GM23338 (cell line): Measurements from ENCODE around the gene UBE2H. TPM values are rescaled to one million over a fixed set of nuclear protein-coding genes. Genes with fewer than 3 reads are reported as not detected.

Source experiments
- ATAC-seq: fragments of 200-7000 bp; cut with Tn5 transposase; 3 replicates; pipeline ENCODE4 v1.9.1; 2020
- DNase-seq: peaks from one replicate; pipeline ENCODE4 v3.0.0-alpha.2; 2015; ENCODE audit warnings: low spot score
- H2AFZ ChIP-seq: fragments of 200-600 bp; sonication (generic); 2 replicates; pipeline ENCODE4 v1.8.0; 2016; ENCODE audit warnings: antibody characterized with exemption, mild to moderate bottlenecking, moderate library complexity
- H3F3A ChIP-seq: fragments of 200-600 bp; sonication (generic); replicated peaks from 2 replicates; pipeline ENCODE4 v1.8.0; 2017; ENCODE audit warnings: antibody characterized with exemption, mixed run types, low read depth
- H3K27ac ChIP-seq: fragments of 200-600 bp; sonication (generic); 2 replicates; pipeline ENCODE4 v1.6.1; 2016; ENCODE audit warnings: low read depth
- H3K27me3 ChIP-seq: fragments of 200-600 bp; sonication (generic); 2 replicates; pipeline ENCODE4 v1.8.0; 2016; ENCODE audit warnings: mild to moderate bottlenecking, mixed run types, moderate library complexity; ENCODE audit not compliant: insufficient read depth
- H3K36me3 ChIP-seq: fragments of 200-600 bp; sonication (generic); 2 replicates; pipeline ENCODE4 v1.8.0; 2016; ENCODE audit warnings: mild to moderate bottlenecking; ENCODE audit not compliant: insufficient read depth
- H3K4me1 ChIP-seq: fragments of 200-600 bp; sonication (generic); 2 replicates; pipeline ENCODE4 v1.8.0; 2016; ENCODE audit warnings: mild to moderate bottlenecking, moderate library complexity; ENCODE audit not compliant: insufficient read depth
- H3K4me2 ChIP-seq: fragments of 200-600 bp; sonication (generic); 2 replicates; pipeline ENCODE4 v1.7.1; 2017; ENCODE audit warnings: mixed run types
- H3K4me3 ChIP-seq: fragments of 200-600 bp; sonication (generic); 2 replicates; pipeline ENCODE4 v1.6.1; 2016; ENCODE audit warnings: mixed run types
- H3K79me2 ChIP-seq: fragments of 200-600 bp; sonication (generic); replicated peaks from 2 replicates; pipeline ENCODE4 v1.8.0; 2017; ENCODE audit warnings: mild to moderate bottlenecking; ENCODE audit not compliant: insufficient read depth
- H3K9me2 ChIP-seq: fragments of 200-600 bp; sonication (generic); 2 replicates; pipeline ENCODE4 v1.8.0; 2017; ENCODE audit not compliant: insufficient read depth
- H4K20me1 ChIP-seq: fragments of 200-600 bp; sonication (generic); replicated peaks from 2 replicates; pipeline ENCODE4 v1.8.0; 2017; ENCODE audit warnings: mild to moderate bottlenecking; ENCODE audit not compliant: insufficient read depth
- H3K27ac Mint-ChIP-seq: 2 replicates; pipeline ENCODE4 v1.8.0; 2020; ENCODE audit warnings: inconsistent platforms, mild to moderate bottlenecking, moderate library complexity, mixed read lengths
- H3K27me3 Mint-ChIP-seq: 3 replicates; pipeline ENCODE4 v1.8.0; 2022; ENCODE audit warnings: low read depth, mild to moderate bottlenecking, moderate library complexity, mixed read lengths, inconsistent platforms; ENCODE audit not compliant: insufficient read depth, poor library complexity
- H3K36me3 Mint-ChIP-seq: 3 replicates; pipeline ENCODE4 v1.8.0; 2021; ENCODE audit warnings: low read depth, mild to moderate bottlenecking, inconsistent platforms, moderate library complexity, mixed read lengths
- H3K4me1 Mint-ChIP-seq: 3 replicates; pipeline ENCODE4 v1.8.0; 2020; ENCODE audit warnings: mild to moderate bottlenecking, inconsistent platforms, mixed read lengths
- H3K4me3 Mint-ChIP-seq: 3 replicates; pipeline ENCODE4 v1.8.0; 2021; ENCODE audit warnings: moderate library complexity, mild to moderate bottlenecking, inconsistent platforms, mixed read lengths
- H3K9me3 Mint-ChIP-seq: 3 replicates; pipeline ENCODE4 v1.8.0; 2020; ENCODE audit warnings: moderate library complexity, mild to moderate bottlenecking, inconsistent platforms, mixed read lengths
- CREB1 ChIP-seq: fragments of 250-450 bp; sonication (Bioruptor Pico); IDR thresholded peaks from 2 replicates; pipeline ENCODE4 v1.5.0; 2020; ENCODE audit warnings: low read depth, mild to moderate bottlenecking, moderate library complexity
- EZH2 ChIP-seq: fragments of 200-600 bp; sonication (generic); IDR thresholded peaks from one replicate; pipeline ENCODE4 v1.8.0; 2017; ENCODE audit warnings: antibody characterized with exemption, mild to moderate bottlenecking, low read depth; ENCODE audit not compliant: unreplicated experiment
- EZH2phosphoT487 ChIP-seq: fragments of 200-600 bp; sonication (generic); IDR thresholded peaks from one replicate; pipeline ENCODE4 v1.8.1; 2018; ENCODE audit warnings: antibody characterized with exemption; ENCODE audit not compliant: unreplicated experiment
- NANOG ChIP-seq: IDR thresholded peaks from 2 replicates; pipeline ENCODE4 v1.6.1; 2016; ENCODE audit warnings: antibody characterized with exemption, borderline replicate concordance
- POLR2AphosphoS5 ChIP-seq: IDR thresholded peaks from 2 replicates; pipeline ENCODE4 v1.6.1; 2016; ENCODE audit warnings: antibody characterized with exemption, low read depth
- ZNF114 ChIP-seq: fragments of 250-450 bp; sonication (Bioruptor Pico); IDR thresholded peaks from 2 replicates; pipeline ENCODE4 v1.5.0; 2020; ENCODE audit warnings: mild to moderate bottlenecking, moderate library complexity
- polyA plus RNA-seq: library from polyadenylated mRNA; unstranded; fragments of >200 nt; fragmentation: Nextera tagmentation; extraction: Ambion mirVana; gene quantifications from 2 replicates; pipeline ENCODE4 v1.2.1, GENCODE V29; 2016
- total RNA-seq: library from RNA; depleted of rRNA; stranded (reverse); fragments of >200 nt; shearing (Covaris generic); gene quantifications from 2 replicates; pipeline ENCODE4 v1.2.3, GENCODE V29; 2014
- TF ChIP-seq, protein P1 (sequence below): IDR thresholded peaks from 2 replicates; pipeline ENCODE4 v1.6.1; 2016; ENCODE audit warnings: antibody characterized with exemption
- TF ChIP-seq, protein P2 (sequence below): IDR thresholded peaks from one replicate; pipeline ENCODE4 v1.6.1; 2018; ENCODE audit warnings: antibody characterized with exemption; ENCODE audit not compliant: unreplicated experiment

UBE2H gene
- total and polyA plus RNA-seq, 2 experiments from 2014 or later: 40.8 to 86.5 TPM

GRCh38 chr7:129948338-129948737 lies 4.4 kb downstream of the UBE2H start:
- Histone ChIP-seq H3K4me1 (peaks cover 21% of the 10 kb centered on the region), H3K27me3 (no peaks in the 10 kb centered on the region), H3K27ac (peak overlapping the region; percentile 95; the same call in 1 of the 2 replicates), H3K36me3 (peaks cover 4% of the 10 kb centered on the region; the same call in 1 of the 2 replicates), H3K4me2 (peak overlapping the region; percentile 72; the same call in 1 of the 2 replicates), H3K9me2 (no peaks in the 10 kb centered on the region), H3K79me2 (peaks cover 76% of the 10 kb centered on the region), H2AFZ (no peak overlapping the region), H4K20me1 (0 out of 2 replicates have a peak, but pooled peaks cover 4% of the 10 kb centered on the region), H3F3A (0 out of 2 replicates have a peak, but pooled peaks cover 4% of the 10 kb centered on the region), H3K4me3 (peak overlapping the region; percentile 63)
- Mint-ChIP-seq H3K27me3 (peaks cover 8% of the 10 kb centered on the region), H3K4me3 (no peak overlapping the region), H3K9me3 (peaks cover 3% of the 10 kb centered on the region; the same call in 1 of the 3 replicates), H3K27ac (no peak overlapping the region), H3K4me1 (peaks cover 22% of the 10 kb centered on the region), H3K36me3 (peaks cover 36% of the 10 kb centered on the region)
- TF ChIP-seq POLR2AphosphoS5 (no peak), ZNF114 (no peak), NANOG (no peak), EZH2 (no peak), EZH2phosphoT487 (no peak), CREB1 (CRISPR knock-in tag) (no peak)
- TF ChIP-seq, protein P1, sequence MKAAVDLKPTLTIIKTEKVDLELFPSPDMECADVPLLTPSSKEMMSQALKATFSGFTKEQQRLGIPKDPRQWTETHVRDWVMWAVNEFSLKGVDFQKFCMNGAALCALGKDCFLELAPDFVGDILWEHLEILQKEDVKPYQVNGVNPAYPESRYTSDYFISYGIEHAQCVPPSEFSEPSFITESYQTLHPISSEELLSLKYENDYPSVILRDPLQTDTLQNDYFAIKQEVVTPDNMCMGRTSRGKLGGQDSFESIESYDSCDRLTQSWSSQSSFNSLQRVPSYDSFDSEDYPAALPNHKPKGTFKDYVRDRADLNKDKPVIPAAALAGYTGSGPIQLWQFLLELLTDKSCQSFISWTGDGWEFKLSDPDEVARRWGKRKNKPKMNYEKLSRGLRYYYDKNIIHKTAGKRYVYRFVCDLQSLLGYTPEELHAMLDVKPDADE: no peak
- TF ChIP-seq, protein P2, sequence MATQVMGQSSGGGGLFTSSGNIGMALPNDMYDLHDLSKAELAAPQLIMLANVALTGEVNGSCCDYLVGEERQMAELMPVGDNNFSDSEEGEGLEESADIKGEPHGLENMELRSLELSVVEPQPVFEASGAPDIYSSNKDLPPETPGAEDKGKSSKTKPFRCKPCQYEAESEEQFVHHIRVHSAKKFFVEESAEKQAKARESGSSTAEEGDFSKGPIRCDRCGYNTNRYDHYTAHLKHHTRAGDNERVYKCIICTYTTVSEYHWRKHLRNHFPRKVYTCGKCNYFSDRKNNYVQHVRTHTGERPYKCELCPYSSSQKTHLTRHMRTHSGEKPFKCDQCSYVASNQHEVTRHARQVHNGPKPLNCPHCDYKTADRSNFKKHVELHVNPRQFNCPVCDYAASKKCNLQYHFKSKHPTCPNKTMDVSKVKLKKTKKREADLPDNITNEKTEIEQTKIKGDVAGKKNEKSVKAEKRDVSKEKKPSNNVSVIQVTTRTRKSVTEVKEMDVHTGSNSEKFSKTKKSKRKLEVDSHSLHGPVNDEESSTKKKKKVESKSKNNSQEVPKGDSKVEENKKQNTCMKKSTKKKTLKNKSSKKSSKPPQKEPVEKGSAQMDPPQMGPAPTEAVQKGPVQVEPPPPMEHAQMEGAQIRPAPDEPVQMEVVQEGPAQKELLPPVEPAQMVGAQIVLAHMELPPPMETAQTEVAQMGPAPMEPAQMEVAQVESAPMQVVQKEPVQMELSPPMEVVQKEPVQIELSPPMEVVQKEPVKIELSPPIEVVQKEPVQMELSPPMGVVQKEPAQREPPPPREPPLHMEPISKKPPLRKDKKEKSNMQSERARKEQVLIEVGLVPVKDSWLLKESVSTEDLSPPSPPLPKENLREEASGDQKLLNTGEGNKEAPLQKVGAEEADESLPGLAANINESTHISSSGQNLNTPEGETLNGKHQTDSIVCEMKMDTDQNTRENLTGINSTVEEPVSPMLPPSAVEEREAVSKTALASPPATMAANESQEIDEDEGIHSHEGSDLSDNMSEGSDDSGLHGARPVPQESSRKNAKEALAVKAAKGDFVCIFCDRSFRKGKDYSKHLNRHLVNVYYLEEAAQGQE: no peak
- no peak for ATAC-seq
- no peak for DNase-seq

- no peak for ATAC-seq
- Histone ChIP-seq H3K36me3 (peaks cover 4% of the 10 kb centered on the region; the same call in 1 of the 2 replicates), H3K27me3 (no peaks in the 10 kb centered on the region), H2AFZ (no peak overlapping the region), H3K4me2 (no peak overlapping the region), H3K9me2 (no peaks in the 10 kb centered on the region), H3K27ac (no peak overlapping the region), H3F3A (0 out of 2 replicates have a peak, but pooled peaks cover 4% of the 10 kb centered on the region), H3K79me2 (peaks cover 83% of the 10 kb centered on the region), H4K20me1 (0 out of 2 replicates have a peak, but pooled peaks cover 10% of the 10 kb centered on the region), H3K4me1 (peaks cover 18% of the 10 kb centered on the region), H3K4me3 (no peak overlapping the region)
- DNase-seq: no peak
- Mint-ChIP-seq H3K36me3 (peaks cover 36% of the 10 kb centered on the region), H3K4me1 (peaks cover 18% of the 10 kb centered on the region), H3K27me3 (peaks cover 3% of the 10 kb centered on the region), H3K4me3 (no peak overlapping the region), H3K27ac (peak overlapping the region; percentile 76; the same call in 1 of the 2 replicates), H3K9me3 (peaks cover 3% of the 10 kb centered on the region; the same call in 1 of the 3 replicates)
- TF ChIP-seq POLR2AphosphoS5: no peak
Measured at GRCh38 chr7:129947701-129948100, 5.1 kb downstream of the UBE2H start.
